ENCODE data around the gene TNP2. TPM values are rescaled to one million over a fixed set of nuclear protein-coding genes. Genes with fewer than 3 reads are reported as not detected.

The TNP2 gene
- total and polyA plus RNA-seq, 2 donors (not counting 3 experiments of a cell fraction or from before 2014, with no cell fraction given), result not detected

GRCh38 chr16:11306997-11307638, 38.0 kb upstream of the TNP2 start:
- Histone ChIP-seq H2AFZ (ENCODE audit: low read depth, low read length) (no peak overlapping the region), H3K27ac (ENCODE audit: insufficient read depth, low read depth, low read length) (no peak overlapping the region), H3K4me1 (ENCODE audit: control insufficient read depth, extremely low read depth, insufficient read depth, low read length) (no peaks in the 10 kb centered on the region), H3K9ac (replicated peaks; ENCODE audit: extremely low read depth, insufficient read depth, low read length) (no peak overlapping the region), H3K36me3 (ENCODE audit: control insufficient read depth in 2 of 2, extremely low read depth in 1 of 2, insufficient read depth in 2 of 2, low read length in 2 of 2) (no peaks in the 10 kb centered on the region), H3K9me3 (replicated peaks; ENCODE audit: control insufficient read depth, insufficient read depth, low read length) (no peaks in the 10 kb centered on the region), H3K27me3 (ENCODE audit: control insufficient read depth in 2 of 2, insufficient read depth in 2 of 2, low read length in 2 of 2) (no peaks in the 10 kb centered on the region), H4K20me1 (replicated peaks; ENCODE audit: control insufficient read depth, extremely low read depth, insufficient read depth, low read length) (no peaks in the 10 kb centered on the region), H3K79me2 (ENCODE audit: control insufficient read depth, insufficient read depth, low read length) (no peaks in the 10 kb centered on the region), H3K4me2 (ENCODE audit: insufficient read depth, low read length) (no peak overlapping the region), H3K4me3 (replicated peaks in 1 of 3; ENCODE audit: insufficient read depth in 1 of 3, low read depth in 1 of 3, low read length in 3 of 3) (no peak overlapping the region), H3K9me1 (replicated peaks; ENCODE audit: control insufficient read depth, extremely low read depth, insufficient read depth, low read length) (no peaks in the 10 kb centered on the region)
- dilution Hi-C loops (cut with MboI; ENCODE audit: extremely low pct_ligation_motif_present, low sequenced_read_pairs), result no loop called here
- no peak for FAIRE-seq
- no peak for DNase-seq (ENCODE audit: low read depth, low spot score)
- ChIA-PET POLR2A (no interaction called here), CTCF (no interaction called here)
- no peak for TF ChIP-seq POLR2AphosphoS5 (IDR thresholded peaks at IDR 0.05; ENCODE audit: insufficient read depth, low read depth, low read length)
- TF ChIP-seq CTCF (IDR thresholded peaks at IDR 0.05; ENCODE audit: extremely low read depth in 1 of 2, insufficient read depth in 1 of 2, low read depth in 1 of 2, low read length in 2 of 2), result no peak
- no peak for TF ChIP-seq GATA2 (IDR thresholded peaks at IDR 0.05; ENCODE audit: insufficient read depth, insufficient read length, low read depth, low read length)
- no peak for TF ChIP-seq POLR2A (IDR thresholded peaks at IDR 0.05; ENCODE audit: low read depth, low read length)
- TF ChIP-seq MYC (IDR thresholded peaks at IDR 0.05; ENCODE audit: low read depth, low read length), result no peak
- no peak for TF ChIP-seq JUN (IDR thresholded peaks at IDR 0.05; ENCODE audit: borderline replicate concordance, insufficient read depth, insufficient read length, low read depth)
- no peak for TF ChIP-seq EZH2 (IDR thresholded peaks at IDR 0.05; ENCODE audit: borderline replicate concordance, low read depth, low read length, severe bottlenecking)
- TF ChIP-seq MAX (IDR thresholded peaks at IDR 0.05; ENCODE audit: insufficient read depth, insufficient read length), result no peak
- no peak for TF ChIP-seq FOS (IDR thresholded peaks at IDR 0.05; ENCODE audit: borderline replicate concordance, insufficient read depth, low read length)
- intact Hi-C loops (cut with micrococcal nuclease), result no loop called here
- no TSS peak for BruUV-seq (replicated peaks)
